Measurements from ENCODE around the gene ING4. TPM values are rescaled to one million over a fixed set of nuclear protein-coding genes. Genes with fewer than 3 reads are reported as not detected.

The ING4 gene
- total RNA-seq, 1 donor from 2014 or later, result 67.6 TPM

- peak; percentile 78 for DNase-seq (ENCODE audit: low read depth)
Observed at GRCh38 chr12:6607751-6608591, 54.9 kb downstream of the ING4 start.

GRCh38 chr12:6606331-6607131 is 56.4 kb downstream of the ING4 start:
- peak; percentile 18 for DNase-seq (ENCODE audit: low read depth)

- DNase-seq (ENCODE audit: low read depth), result peak; percentile 12
Observed at GRCh38 chr12:6605421-6606330, 57.2 kb downstream of the ING4 start.

DNA sequence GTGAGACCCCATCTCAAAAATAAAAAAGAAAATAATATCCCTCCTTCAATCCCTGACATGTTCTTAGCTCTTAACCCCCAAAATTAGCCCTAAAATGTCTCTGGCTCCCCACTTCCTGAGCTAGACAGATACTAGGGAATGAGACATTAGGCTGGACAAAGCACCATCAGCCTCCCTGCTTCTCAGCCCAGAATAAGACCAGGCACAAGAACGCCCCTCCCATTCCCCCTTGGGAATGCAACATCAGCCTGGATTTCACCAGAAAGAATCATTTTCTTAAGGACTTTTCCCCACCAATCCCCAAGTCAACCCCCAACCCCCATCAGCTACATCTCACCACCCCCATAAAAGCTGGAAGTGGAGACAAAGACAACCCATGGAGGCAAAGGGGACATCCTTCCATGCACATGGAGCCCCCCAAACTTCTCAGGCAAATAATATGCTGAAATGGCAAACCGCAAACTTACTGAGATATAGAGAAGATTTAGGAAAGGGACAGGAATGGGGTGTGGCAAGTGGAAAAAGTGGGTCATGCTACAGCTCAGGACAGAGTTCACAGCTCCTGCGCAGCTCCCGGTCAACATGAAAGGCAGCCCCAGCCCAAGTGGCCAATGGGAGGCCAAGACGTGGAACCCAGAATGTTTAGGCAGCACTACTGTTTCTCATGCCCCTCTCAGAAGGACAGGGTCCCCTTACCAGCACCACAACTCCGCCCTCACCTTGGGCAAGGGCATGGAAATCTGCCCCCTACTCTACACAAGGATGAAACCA is 58.5 kb downstream of the ING4 start:
- no peak for DNase-seq (ENCODE audit: low read depth)

- peak; percentile 46 for DNase-seq (ENCODE audit: low read depth)
Observed at GRCh38 chr12:6603095-6603567, 59.8 kb downstream of the ING4 start.

DNA sequence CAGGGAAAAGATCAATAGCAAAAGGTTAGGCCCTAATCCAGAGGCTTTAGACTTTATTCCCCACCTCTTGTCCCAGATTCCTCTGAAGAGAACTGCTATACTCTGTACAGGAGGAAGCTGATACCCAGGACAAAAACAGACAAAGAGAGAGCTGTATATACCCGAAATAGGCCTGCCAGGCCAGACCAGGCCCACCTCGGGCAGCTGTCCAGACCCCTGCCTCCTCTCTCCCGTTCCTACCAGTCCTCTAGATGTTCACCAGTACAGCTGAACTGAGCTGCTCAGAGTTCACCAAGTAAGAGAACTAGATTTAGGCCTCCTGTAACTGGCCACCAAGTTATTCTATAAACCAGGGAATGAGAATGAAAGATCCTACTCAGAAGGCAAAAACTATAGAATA is 60.4 kb downstream of the ING4 start:
- no peak for DNase-seq (ENCODE audit: low read depth)

Other genes with a start within 250 kb of the ING4 start
- gene CD27, start 218.2 kb downstream of the ING4 start, total RNA-seq, result not detected in 2 replicates
- gene TAPBPL, start 211.1 kb downstream of the ING4 start, total RNA-seq, result 8.2 and 19.1 TPM in 2 replicates
- 1.8 and 2.3 TPM in 2 replicates for gene VAMP1, start 192.4 kb downstream of the ING4 start, total RNA-seq
- 57.1 and 84.9 TPM in 2 replicates for gene MRPL51, start 169.9 kb downstream of the ING4 start, total RNA-seq
- 28.1 and 138 TPM in 2 replicates for gene NCAPD2, start 169.0 kb downstream of the ING4 start, total RNA-seq
- 5,930 and 6,897 TPM in 2 replicates for gene GAPDH, start 128.6 kb downstream of the ING4 start, total RNA-seq
- 3.8 and 5.2 TPM in 2 replicates for gene IFFO1, start 107.1 kb downstream of the ING4 start, total RNA-seq
- 16.5 and 32.3 TPM in 2 replicates for gene NOP2, start 94.8 kb downstream of the ING4 start, total RNA-seq
- 228 and 358 TPM in 2 replicates for gene CHD4, start 55.7 kb downstream of the ING4 start, total RNA-seq
- 0.17 TPM in 1 of 2 replicates, not detected in the other for gene LPAR5, start 27.2 kb downstream of the ING4 start, total RNA-seq
- 0.15 and 0.17 TPM in 2 replicates for gene ACRBP, start 15.7 kb downstream of the ING4 start, total RNA-seq
- 5.6 and 18.4 TPM in 2 replicates for gene ZNF384, start 26.3 kb upstream of the ING4 start, total RNA-seq
- 0.15 TPM in 1 of 2 replicates, not detected in the other for gene PIANP, start 37.7 kb upstream of the ING4 start, total RNA-seq
- gene COPS7A, start 60.9 kb upstream of the ING4 start, total RNA-seq, result 66.0 and 68.3 TPM in 2 replicates
- gene MLF2, start 90.0 kb upstream of the ING4 start, total RNA-seq, result 168 and 222 TPM in 2 replicates
- 24.0 and 69.1 TPM in 2 replicates for gene PTMS, start 103.2 kb upstream of the ING4 start, total RNA-seq
- not detected in 2 replicates for gene LAG3, start 109.4 kb upstream of the ING4 start, total RNA-seq
- gene CD4, start 126.4 kb upstream of the ING4 start, total RNA-seq, result 0.10 TPM in 1 of 2 replicates, not detected in the other
- 3.8 TPM in 1 of 2 replicates, not detected in the other for gene GPR162, start 158.7 kb upstream of the ING4 start, total RNA-seq
- 17.4 and 36.8 TPM in 2 replicates for gene P3H3, start 165.3 kb upstream of the ING4 start, total RNA-seq
- 0.15 TPM in 1 of 2 replicates, not detected in the other for gene GNB3, start 177.8 kb upstream of the ING4 start, total RNA-seq
- 1.3 and 4.7 TPM in 2 replicates for gene CDCA3, start 188.2 kb upstream of the ING4 start, total RNA-seq
- 107 and 113 TPM in 2 replicates for gene USP5, start 189.0 kb upstream of the ING4 start, total RNA-seq
- gene TPI1, start 204.4 kb upstream of the ING4 start, total RNA-seq, result 1,309 and 1,579 TPM in 2 replicates
- 7.0 and 13.2 TPM in 2 replicates for gene SPSB2, start 210.2 kb upstream of the ING4 start, total RNA-seq
- gene LRRC23, start 241.7 kb upstream of the ING4 start, total RNA-seq, result 16.1 and 16.4 TPM in 2 replicates

Data from renal cortical epithelial cell (primary cell).